Calu3 (cell line): ENCODE results near the gene ZNF79. TPM values are rescaled to one million over a fixed set of nuclear protein-coding genes. Genes with fewer than 3 reads are reported as not detected.

Source experiments
- BruUV-seq: library from RNA; stranded (reverse); fragments of 400-500 nt; replicated peaks from 2 replicates; lab custom pipeline; 2021; lab: Mats Ljungman, UMichigan
- CTCF ChIA-PET: fragments of 300-600 bp; sonication (Branson Sonifier 250); formaldehyde crosslinking; loops from one replicate; lab custom pipeline; 2022; ENCODE audit warnings: antibody characterized with exemption; lab: Charles Lee
- DNase-seq: peaks from one replicate; pipeline ENCODE4 v3.0.0; 2022
- H3K27ac Mint-ChIP-seq: one replicate; pipeline ENCODE4 v1.8.0; 2022; ENCODE audit warnings: mixed read lengths; ENCODE audit not compliant: unreplicated experiment
- H3K27me3 Mint-ChIP-seq: one replicate; pipeline ENCODE4 v1.8.0; 2022; ENCODE audit warnings: mixed read lengths; ENCODE audit not compliant: unreplicated experiment
- H3K36me3 Mint-ChIP-seq: one replicate; pipeline ENCODE4 v1.8.0; 2022; ENCODE audit warnings: mild to moderate bottlenecking, moderate library complexity, mixed read lengths; ENCODE audit not compliant: insufficient read depth, unreplicated experiment
- H3K4me1 Mint-ChIP-seq: one replicate; pipeline ENCODE4 v1.8.0; 2022; ENCODE audit warnings: mild to moderate bottlenecking, low read depth, mixed read lengths; ENCODE audit not compliant: unreplicated experiment
- H3K4me3 Mint-ChIP-seq: one replicate; pipeline ENCODE4 v1.8.0; 2022; ENCODE audit warnings: mild to moderate bottlenecking, low read depth, moderate library complexity, mixed read lengths; ENCODE audit not compliant: unreplicated experiment
- H3K9me3 Mint-ChIP-seq: one replicate; pipeline ENCODE4 v1.8.0; 2022; ENCODE audit warnings: low read depth, mixed read lengths; ENCODE audit not compliant: unreplicated experiment
- intact Hi-C: fragments of 100-400 bp; cut with micrococcal nuclease; formaldehyde crosslinking; loops from one replicate; pipeline ENCODE4 v1.10.0; 2022; ENCODE audit not compliant: unreplicated experiment
- total RNA-seq: library from RNA; stranded (reverse); gene quantifications from 2 replicates; pipeline ENCODE4 v1.2.3, GENCODE V29; 2022
- TF ChIP-seq, protein P1 (sequence below): fragments of 200-600 bp; IDR thresholded peaks from one replicate; pipeline ENCODE4 v1.8.0; 2022; ENCODE audit warnings: antibody characterized with exemption; ENCODE audit not compliant: unreplicated experiment

Gene ZNF79
- total RNA-seq, 1 experiment from 2014 or later = 7.0 TPM

- no peak overlapping the region for H3K4me3 Mint-ChIP-seq
- TF ChIP-seq, protein P1, sequence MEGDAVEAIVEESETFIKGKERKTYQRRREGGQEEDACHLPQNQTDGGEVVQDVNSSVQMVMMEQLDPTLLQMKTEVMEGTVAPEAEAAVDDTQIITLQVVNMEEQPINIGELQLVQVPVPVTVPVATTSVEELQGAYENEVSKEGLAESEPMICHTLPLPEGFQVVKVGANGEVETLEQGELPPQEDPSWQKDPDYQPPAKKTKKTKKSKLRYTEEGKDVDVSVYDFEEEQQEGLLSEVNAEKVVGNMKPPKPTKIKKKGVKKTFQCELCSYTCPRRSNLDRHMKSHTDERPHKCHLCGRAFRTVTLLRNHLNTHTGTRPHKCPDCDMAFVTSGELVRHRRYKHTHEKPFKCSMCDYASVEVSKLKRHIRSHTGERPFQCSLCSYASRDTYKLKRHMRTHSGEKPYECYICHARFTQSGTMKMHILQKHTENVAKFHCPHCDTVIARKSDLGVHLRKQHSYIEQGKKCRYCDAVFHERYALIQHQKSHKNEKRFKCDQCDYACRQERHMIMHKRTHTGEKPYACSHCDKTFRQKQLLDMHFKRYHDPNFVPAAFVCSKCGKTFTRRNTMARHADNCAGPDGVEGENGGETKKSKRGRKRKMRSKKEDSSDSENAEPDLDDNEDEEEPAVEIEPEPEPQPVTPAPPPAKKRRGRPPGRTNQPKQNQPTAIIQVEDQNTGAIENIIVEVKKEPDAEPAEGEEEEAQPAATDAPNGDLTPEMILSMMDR = no peak
- no peaks in the 10 kb centered on the region for H3K4me1 Mint-ChIP-seq
- peaks cover 42% of the 10 kb centered on the region for H3K36me3 Mint-ChIP-seq
- intact Hi-C loops = no loop called here
- H3K9me3 Mint-ChIP-seq = no peaks in the 10 kb centered on the region
- CTCF ChIA-PET = no interaction called here
- BruUV-seq = no TSS peak
- no peak overlapping the region for H3K27ac Mint-ChIP-seq
- no peak for DNase-seq
- H3K27me3 Mint-ChIP-seq = no peaks in the 10 kb centered on the region
Measured at GRCh38 chr9:127485995-127486394, 61.8 kb downstream of the ZNF79 start.

- TF ChIP-seq, protein P1 = no peak
- Mint-ChIP-seq H3K4me1 (no peaks in the 10 kb centered on the region), H3K27ac (no peak overlapping the region), H3K4me3 (no peak overlapping the region), H3K9me3 (no peaks in the 10 kb centered on the region), H3K27me3 (no peaks in the 10 kb centered on the region), H3K36me3 (peaks cover 46% of the 10 kb centered on the region)
- DNase-seq = no peak
- intact Hi-C loops = no loop called here
- BruUV-seq = no TSS peak
- CTCF ChIA-PET = no interaction called here
Measured at GRCh38 chr9:127488946-127489345, 64.8 kb downstream of the ZNF79 start.

DNA sequence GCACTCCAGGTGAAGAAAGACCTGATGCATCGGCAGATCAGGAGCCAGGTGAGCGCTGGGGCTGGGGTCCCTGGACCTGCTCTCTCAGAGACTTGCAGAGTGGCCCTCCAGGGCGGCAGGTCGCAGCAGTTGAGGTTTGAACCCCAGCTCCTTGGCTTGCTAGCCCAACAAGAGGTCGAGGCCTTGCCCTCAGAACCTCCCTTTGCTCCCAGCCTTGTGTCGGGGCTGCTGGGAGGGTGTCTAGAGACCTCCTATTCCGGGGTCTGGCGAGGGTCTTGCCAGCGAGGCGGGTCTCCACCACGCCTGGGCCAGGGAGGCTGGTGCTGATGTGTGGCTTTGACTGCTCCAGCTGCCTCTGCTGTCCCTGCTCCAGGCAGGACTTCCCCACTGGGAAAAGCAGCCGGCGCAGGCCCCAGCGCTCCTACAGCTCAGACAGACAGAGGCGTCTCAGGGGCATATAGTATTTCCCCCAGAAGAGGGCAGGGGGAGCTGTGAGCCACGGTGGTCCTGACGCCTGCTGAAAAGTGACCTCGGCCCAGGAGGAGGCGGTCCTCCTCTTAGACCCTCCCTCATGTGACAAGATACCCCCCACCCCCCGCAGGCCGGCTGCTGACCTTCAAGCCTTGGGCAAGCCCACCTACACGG lies 65.4 kb downstream of the ZNF79 start:
- CTCF ChIA-PET = no interaction called here
- Mint-ChIP-seq H3K36me3 (peaks cover 44% of the 10 kb centered on the region), H3K4me3 (no peak overlapping the region), H3K4me1 (no peaks in the 10 kb centered on the region), H3K27me3 (no peaks in the 10 kb centered on the region), H3K27ac (no peak overlapping the region), H3K9me3 (no peaks in the 10 kb centered on the region)
- TF ChIP-seq, protein P1 = no peak
- intact Hi-C loops = no loop called here
- no TSS peak for BruUV-seq
- DNase-seq = no peak

GRCh38 chr9:127490535-127491230 lies 66.5 kb downstream of the ZNF79 start:
- H3K4me3 Mint-ChIP-seq = no peak overlapping the region
- no peak for DNase-seq
- BruUV-seq = no TSS peak
- H3K36me3 Mint-ChIP-seq = peaks cover 38% of the 10 kb centered on the region
- intact Hi-C loops = no loop called here
- TF ChIP-seq, protein P1 = no peak
- H3K27me3 Mint-ChIP-seq = no peaks in the 10 kb centered on the region
- H3K4me1 Mint-ChIP-seq = no peaks in the 10 kb centered on the region
- H3K27ac Mint-ChIP-seq = no peak overlapping the region
- no peaks in the 10 kb centered on the region for H3K9me3 Mint-ChIP-seq
- CTCF ChIA-PET = no interaction called here
